Right lobe of liver (tissue), 6 donors: ENCODE data around the gene XCL1. TPM values are rescaled to one million over a fixed set of nuclear protein-coding genes. Genes with fewer than 3 reads are reported as not detected.

ENCODE experiments used
- ATAC-seq, 4 donors: fragments of 200-7000 bp; cut with Tn5 transposase; one replicate each; pipeline ENCODE4 v1.9.1; 2020; ENCODE audit warnings: mild to moderate bottlenecking in 4 of 4, moderate library complexity in 4 of 4
- DNase-seq, 3 donors: peaks; one replicate each; pipeline ENCODE4 v3.0.0-alpha.2; 2020
- H3K27ac ChIP-seq, 3 donors: fragments of 200-600 bp; one replicate each; pipeline ENCODE4 v1.8.0; 2022
- H3K27me3 ChIP-seq, 2 donors: fragments of 200-600 bp; one replicate each; pipeline ENCODE4 v1.8.0; 2022
- H3K36me3 ChIP-seq, 4 donors: fragments of 200-600 bp; sonication (generic) in 1 of 4; one replicate each; pipeline versions ENCODE4 v1.5.1 to v1.8.0; 2017 to 2022; ENCODE audit warnings: control low read depth in 1 of 4
- H3K4me1 ChIP-seq, 4 donors: fragments of 200-600 bp; sonication (generic) in 1 of 4; one replicate each; pipeline versions ENCODE4 v1.5.1 to v1.8.0; 2017 to 2022; ENCODE audit warnings: control low read depth in 1 of 4
- H3K4me3 ChIP-seq, 3 donors: fragments of 200-600 bp; one replicate each; pipeline ENCODE4 v1.8.0; 2022
- H3K9me3 ChIP-seq, 4 donors: fragments of 200-600 bp; sonication (generic) in 1 of 4; one replicate each; pipeline versions ENCODE4 v1.5.1 to v1.8.0; 2017 to 2022; ENCODE audit warnings: control low read depth in 1 of 4
- CTCF ChIP-seq, 4 donors: fragments of 200-600 bp in 3 of 4; fragments of 450-650 bp in 1 of 4; IDR thresholded peaks; one replicate each; pipeline versions ENCODE4 v1.5.1 to v1.8.0; 2016 to 2022; ENCODE audit warnings: antibody characterized with exemption in 4 of 4, mild to moderate bottlenecking in 2 of 4
- POLR2A ChIP-seq: fragments of 450-650 bp; IDR thresholded peaks from one replicate; pipeline ENCODE4 v1.6.1; 2017; ENCODE audit warnings: antibody characterized with exemption, mild to moderate bottlenecking
- WGBS: methylation state at CpG from one replicate; pipeline ENCODE4 v1.1.6; 2018; ENCODE audit warnings: low coverage, low lambda C conversion rate; ENCODE audit not compliant: insufficient coverage; ENCODE audit errors: missing lambda C conversion rate; 5-methylcytosine and 5-hydroxymethylcytosine counted together
- intact Hi-C, 2 donors: fragments of 100-400 bp; cut with DNase I; formaldehyde crosslinking; loops; one replicate each; pipeline versions ENCODE4 v1.11.2 to v1.14.1; 2022
- total RNA-seq, 6 experiments: library from RNA; depleted of rRNA in 2 of 6; stranded (reverse); fragments of >200 nt in 2 of 6; fragmentation: NEBNext Ultra II Directional in 3 of 6; extraction: Animal tissue kit (Norgen Biotek cat#: 25700) in 3 of 6; gene quantifications; one replicate each; pipeline versions ENCODE4 v1.1.0 to v1.2.4, GENCODE V29; 2016 to 2023
- donor health status: DM: no; HTN: yes; CAD: no.
- donor health status: DM: no; HTN: no; CAD: no.
- donor health status: DM: no; HTN: no; CAD: no.
- donor health status: DM: no; HTN: yes; CAD: no.
- donor health status: DM: no; HTN: yes; CAD: no.

XCL1 gene
- total RNA-seq, 6 experiments from 2014 or later = 0.13 to 0.44 (median 0.22) TPM; not detected in 3

- peak overlapping the region; percentile 7 to 58 (median 29) for H3K27ac ChIP-seq
- peaks cover 0 to 40% (median 15%) of the 10 kb centered on the region in 4 donors for H3K4me1 ChIP-seq
- no peaks in the 10 kb centered on the region for H3K27me3 ChIP-seq
- no peak for DNase-seq
- H3K9me3 ChIP-seq = no peaks in the 10 kb centered on the region
- 67% methylated on average over 4 of the region's 5 CpGs for WGBS
- H3K36me3 ChIP-seq = no peaks in the 10 kb centered on the region
- intact Hi-C loops = no loop called here
- TF ChIP-seq CTCF (IDR thresholded peaks at IDR 0.05) (no peak), POLR2A (no peak)
- ATAC-seq = no peak
- no peak overlapping the region for H3K4me3 ChIP-seq
These were observed 22.5 kb upstream of the XCL1 start for GRCh38 chr1:168553680-168554553.

- ATAC-seq (no peak), DNase-seq (no peak)
- Histone ChIP-seq H3K36me3 (no peaks in the 10 kb centered on the region), H3K4me3 (no peak overlapping the region), H3K9me3 (no peaks in the 10 kb centered on the region), H3K4me1 (peaks cover 0 to 40% (median 15%) of the 10 kb centered on the region in 4 donors), H3K27ac (peak overlapping the region; percentile 29 to 63 (median 58)), H3K27me3 (no peaks in the 10 kb centered on the region)
- intact Hi-C loops = no loop called here
- TF ChIP-seq CTCF (IDR thresholded peaks at IDR 0.05) = no peak
- WGBS = 82% methylated on average over 5 of the region's 5 CpGs
These were observed 21.6 kb upstream of the XCL1 start for GRCh38 chr1:168554603-168555483.

GRCh38 chr1:168555508-168556046 is 20.8 kb upstream of the XCL1 start:
- no peak for DNase-seq
- Histone ChIP-seq H3K9me3 (no peaks in the 10 kb centered on the region), H3K4me3 (no peak overlapping the region), H3K27ac (peak overlapping the region; percentile 29 to 63 (median 58)), H3K4me1 (peaks cover 0 to 39% (median 15%) of the 10 kb centered on the region in 4 donors), H3K36me3 (no peaks in the 10 kb centered on the region), H3K27me3 (no peaks in the 10 kb centered on the region)
- no peak for TF ChIP-seq POLR2A
- TF ChIP-seq CTCF (IDR thresholded peaks at IDR 0.05) = no peak
- 36% methylated on average over 3 of the region's 3 CpGs for WGBS
- peak; percentile 20 to 61 (median 44) for ATAC-seq
- intact Hi-C loops = no loop called here

GRCh38 chr1:168556647-168557046 is 19.8 kb upstream of the XCL1 start:
- no peaks in the 10 kb centered on the region for H3K27me3 ChIP-seq
- H3K36me3 ChIP-seq = no peaks in the 10 kb centered on the region
- H3K4me1 ChIP-seq = peaks cover 0 to 30% (median 10%) of the 10 kb centered on the region in 4 donors
- TF ChIP-seq POLR2A = no peak
- no peak for TF ChIP-seq CTCF (IDR thresholded peaks at IDR 0.05)
- H3K9me3 ChIP-seq = no peaks in the 10 kb centered on the region
- H3K27ac ChIP-seq = no peak overlapping the region
- intact Hi-C loops = no loop called here
- no peak overlapping the region for H3K4me3 ChIP-seq
- no peak for ATAC-seq
- no peak for DNase-seq
